ENCODE data around the gene CDKAL1. TPM values are rescaled to one million over a fixed set of nuclear protein-coding genes. Genes with fewer than 3 reads are reported as not detected.
A peak's percentile ranks its signal among the peaks of the same experiment; 100 is the strongest.
"Not testable (repeated sequence)": the region's sequence is repeated elsewhere in the genome, so short reads cannot be mapped to it uniquely, and the experiment has no call there.

The CDKAL1 gene
- total and polyA plus RNA-seq, 2 donors (not counting 3 experiments of a cell fraction or from before 2014, with no cell fraction given) = 6.1 to 20.5 TPM

DNA sequence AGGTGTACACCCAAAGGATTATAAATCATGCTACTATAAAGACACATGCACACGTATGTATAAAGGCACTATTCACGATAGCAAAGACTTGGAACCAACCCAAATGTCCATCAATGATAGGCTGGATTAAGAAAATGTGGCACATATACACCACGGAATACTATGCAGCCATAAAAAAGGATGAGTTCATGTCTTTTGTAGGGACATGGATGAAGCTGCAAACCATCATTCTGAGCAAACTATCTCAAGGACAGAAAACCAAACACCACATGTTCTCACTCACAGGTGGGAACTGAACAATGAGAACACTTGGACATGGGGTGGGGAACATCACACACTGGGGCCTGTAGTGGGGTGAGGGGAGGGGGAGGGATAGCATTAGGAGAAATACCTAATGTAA, 9.0 kb upstream of the CDKAL1 start:
- H4K20me1 ChIP-seq (replicated peaks; ENCODE audit: control insufficient read depth, extremely low read depth, insufficient read depth, low read length); H3K9me1 ChIP-seq (replicated peaks; ENCODE audit: control insufficient read depth, extremely low read depth, insufficient read depth, low read length); H3K27ac ChIP-seq (ENCODE audit: insufficient read depth, low read depth, low read length); BruUV-seq (replicated peaks); H3K9me3 ChIP-seq (replicated peaks; ENCODE audit: control insufficient read depth, insufficient read depth, low read length); dilution Hi-C loops (cut with MboI; ENCODE audit: extremely low pct_ligation_motif_present, low sequenced_read_pairs); DNase-seq (ENCODE audit: low read depth, low spot score); H3K79me2 ChIP-seq (ENCODE audit: control insufficient read depth, insufficient read depth, low read length); POLR2A ChIA-PET; FAIRE-seq; H3K4me1 ChIP-seq (ENCODE audit: control insufficient read depth, extremely low read depth, insufficient read depth, low read length); H3K4me3 ChIP-seq (replicated peaks in 1 of 3; ENCODE audit: insufficient read depth in 1 of 3, low read depth in 1 of 3, low read length in 3 of 3); H3K36me3 ChIP-seq (ENCODE audit: control insufficient read depth in 2 of 2, extremely low read depth in 1 of 2, insufficient read depth in 2 of 2, low read length in 2 of 2); H3K4me2 ChIP-seq (ENCODE audit: insufficient read depth, low read length); H3K9ac ChIP-seq (replicated peaks; ENCODE audit: extremely low read depth, insufficient read depth, low read length); H2AFZ ChIP-seq (ENCODE audit: low read depth, low read length); H3K27me3 ChIP-seq (ENCODE audit: control insufficient read depth in 2 of 2, insufficient read depth in 2 of 2, low read length in 2 of 2); intact Hi-C loops (cut with micrococcal nuclease): not testable (repeated sequence)
- CTCF ChIA-PET = interaction anchor here (2.9 kb wide), 1 partner anchor 120 kb away, joined by 13 read pairs; no protein-coding TSS in a partner anchor

DNA sequence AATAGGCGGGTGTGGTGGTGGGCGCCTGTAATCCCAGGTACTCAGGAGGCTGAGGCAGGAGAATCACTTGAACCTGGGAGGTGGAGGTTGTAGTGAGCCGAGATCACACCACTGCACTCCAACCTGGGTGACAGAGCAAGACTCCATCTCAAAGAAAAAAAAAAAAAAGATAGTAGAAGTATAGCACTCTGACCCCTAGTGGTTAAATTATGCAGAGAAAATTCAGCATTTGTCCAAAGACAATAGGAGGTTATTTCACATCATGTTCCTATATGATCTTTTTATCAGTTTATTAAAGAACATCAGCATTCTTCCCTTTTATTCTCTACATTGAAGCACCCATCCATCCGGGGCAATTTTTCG, 5.2 kb upstream of the CDKAL1 start:
- POLR2A ChIA-PET; H3K27ac ChIP-seq (ENCODE audit: insufficient read depth, low read depth, low read length); H3K9ac ChIP-seq (replicated peaks; ENCODE audit: extremely low read depth, insufficient read depth, low read length); H3K4me3 ChIP-seq (replicated peaks in 1 of 3; ENCODE audit: insufficient read depth in 1 of 3, low read depth in 1 of 3, low read length in 3 of 3); H3K27me3 ChIP-seq (ENCODE audit: control insufficient read depth in 2 of 2, insufficient read depth in 2 of 2, low read length in 2 of 2); H3K9me1 ChIP-seq (replicated peaks; ENCODE audit: control insufficient read depth, extremely low read depth, insufficient read depth, low read length); H3K4me2 ChIP-seq (ENCODE audit: insufficient read depth, low read length); H3K79me2 ChIP-seq (ENCODE audit: control insufficient read depth, insufficient read depth, low read length); H3K9me3 ChIP-seq (replicated peaks; ENCODE audit: control insufficient read depth, insufficient read depth, low read length); dilution Hi-C loops (cut with MboI; ENCODE audit: extremely low pct_ligation_motif_present, low sequenced_read_pairs); H3K4me1 ChIP-seq (ENCODE audit: control insufficient read depth, extremely low read depth, insufficient read depth, low read length); H2AFZ ChIP-seq (ENCODE audit: low read depth, low read length); H4K20me1 ChIP-seq (replicated peaks; ENCODE audit: control insufficient read depth, extremely low read depth, insufficient read depth, low read length); BruUV-seq (replicated peaks); H3K36me3 ChIP-seq (ENCODE audit: control insufficient read depth in 2 of 2, extremely low read depth in 1 of 2, insufficient read depth in 2 of 2, low read length in 2 of 2); FAIRE-seq: not testable (repeated sequence)
- intact Hi-C loops (cut with micrococcal nuclease) = loop anchor here (1.0 kb wide), 1 partner anchor 437 kb away; no protein-coding TSS in a partner anchor
- CTCF ChIA-PET = interaction anchor here (2.1 to 3.3 kb wide), 4 partner anchors 124 to 239 kb away, joined by 19 to 62 read pairs (median 43); partner anchors contain the start of gene E2F3
- peak; percentile 53 for DNase-seq (ENCODE audit: low read depth, low spot score)
- TF ChIP-seq, protein P1, sequence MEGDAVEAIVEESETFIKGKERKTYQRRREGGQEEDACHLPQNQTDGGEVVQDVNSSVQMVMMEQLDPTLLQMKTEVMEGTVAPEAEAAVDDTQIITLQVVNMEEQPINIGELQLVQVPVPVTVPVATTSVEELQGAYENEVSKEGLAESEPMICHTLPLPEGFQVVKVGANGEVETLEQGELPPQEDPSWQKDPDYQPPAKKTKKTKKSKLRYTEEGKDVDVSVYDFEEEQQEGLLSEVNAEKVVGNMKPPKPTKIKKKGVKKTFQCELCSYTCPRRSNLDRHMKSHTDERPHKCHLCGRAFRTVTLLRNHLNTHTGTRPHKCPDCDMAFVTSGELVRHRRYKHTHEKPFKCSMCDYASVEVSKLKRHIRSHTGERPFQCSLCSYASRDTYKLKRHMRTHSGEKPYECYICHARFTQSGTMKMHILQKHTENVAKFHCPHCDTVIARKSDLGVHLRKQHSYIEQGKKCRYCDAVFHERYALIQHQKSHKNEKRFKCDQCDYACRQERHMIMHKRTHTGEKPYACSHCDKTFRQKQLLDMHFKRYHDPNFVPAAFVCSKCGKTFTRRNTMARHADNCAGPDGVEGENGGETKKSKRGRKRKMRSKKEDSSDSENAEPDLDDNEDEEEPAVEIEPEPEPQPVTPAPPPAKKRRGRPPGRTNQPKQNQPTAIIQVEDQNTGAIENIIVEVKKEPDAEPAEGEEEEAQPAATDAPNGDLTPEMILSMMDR (IDR thresholded peaks at IDR 0.05; ENCODE audit: extremely low read depth in 1 of 2, insufficient read depth in 1 of 2, low read depth in 1 of 2, low read length in 2 of 2) = peak in 1 of 2 donors; percentile 11
